ENCODE results near the gene LMNA. TPM values are rescaled to one million over a fixed set of nuclear protein-coding genes. Genes with fewer than 3 reads are reported as not detected.

LMNA gene
- total RNA-seq, 1 experiment from 2014 or later: 225 TPM

GRCh38 chr1:156129687-156130577 lies 15.4 kb downstream of the LMNA start:
- intact Hi-C loops (cut with micrococcal nuclease; ENCODE audit: unreplicated experiment): loop anchor here (1.0 to 10.0 kb wide), 3 partner anchors 40 to 191 kb away; partner anchors contain the start of gene SSR2
- POLR2A ChIA-PET (ENCODE audit: low non-redundant PET): no interaction called here

GRCh38 chr1:156130578-156130942 lies 16.0 kb downstream of the LMNA start:
- H3K4me1 ChIP-seq (ENCODE audit: insufficient read depth, low read length, poor library complexity, severe bottlenecking): peaks cover 41% of the 10 kb centered on the region
- ChIA-PET POLR2A (ENCODE audit: low non-redundant PET) (no interaction called here), CTCF (interaction anchor here (0.7 to 6.6 kb wide), 6 partner anchors 12 to 196 kb away, joined by 3 to 56 read pairs (median 5); partner anchors contain the start of gene KHDC4)
- no TSS peak for BruUV-seq (replicated peaks)
- no peak overlapping the region for H3K4me3 ChIP-seq (ENCODE audit: low read depth, low read length, poor library complexity, severe bottlenecking)
- DNase-seq (ENCODE audit: low spot score): no peak
- no peak overlapping the region for H3K27ac ChIP-seq (ENCODE audit: low read depth, low read length, poor library complexity, severe bottlenecking)
- TF ChIP-seq EZH2 (IDR thresholded peaks at IDR 0.05; ENCODE audit: borderline replicate concordance, low read depth, low read length, poor library complexity, severe bottlenecking): no peak
- H3K27me3 ChIP-seq (replicated peaks; ENCODE audit: insufficient read depth, low read depth, low read length, poor library complexity): no peaks in the 10 kb centered on the region
- intact Hi-C loops (cut with micrococcal nuclease; ENCODE audit: unreplicated experiment): loop anchor here (1.0 to 10.0 kb wide), 3 partner anchors 40 to 192 kb away; partner anchors contain the start of gene SSR2
- H3K9me3 ChIP-seq (ENCODE audit: low read depth, low read length, poor library complexity, severe bottlenecking): no peaks in the 10 kb centered on the region
- peaks cover 44% of the 10 kb centered on the region for H3K36me3 ChIP-seq (ENCODE audit: insufficient read depth, low read length, poor library complexity, severe bottlenecking)

More at GRCh38 chr1:156129687-156130577, 15.4 kb downstream of the LMNA start:
- H3K9me3 ChIP-seq (ENCODE audit: low read depth, low read length, poor library complexity, severe bottlenecking): no peaks in the 10 kb centered on the region
- no peak for TF ChIP-seq EZH2 (IDR thresholded peaks at IDR 0.05; ENCODE audit: borderline replicate concordance, low read depth, low read length, poor library complexity, severe bottlenecking)
- peak; percentile 98 for TF ChIP-seq CTCF (conservative IDR thresholded peaks at IDR 0.05; ENCODE audit: low read depth, low read length)
- DNase-seq (ENCODE audit: low spot score): peak; percentile 97
- H3K27me3 ChIP-seq (replicated peaks; ENCODE audit: insufficient read depth, low read depth, low read length, poor library complexity): no peaks in the 10 kb centered on the region
- H3K4me3 ChIP-seq (ENCODE audit: low read depth, low read length, poor library complexity, severe bottlenecking): no peak overlapping the region
- H3K4me1 ChIP-seq (ENCODE audit: insufficient read depth, low read length, poor library complexity, severe bottlenecking): peaks cover 47% of the 10 kb centered on the region
- TSS peak; percentile 89 for BruUV-seq (replicated peaks)
- H3K36me3 ChIP-seq (ENCODE audit: insufficient read depth, low read length, poor library complexity, severe bottlenecking): peaks cover 37% of the 10 kb centered on the region
- CTCF ChIA-PET: interaction anchor here (0.6 to 6.6 kb wide), 15 partner anchors 11 to 567 kb away, joined by 3 to 56 read pairs (median 4); partner anchors contain the start of gene KHDC4
- peak overlapping the region; percentile 86 for H3K27ac ChIP-seq (ENCODE audit: low read depth, low read length, poor library complexity, severe bottlenecking)

- no peak overlapping the region for H3K27ac ChIP-seq (ENCODE audit: low read depth, low read length, poor library complexity, severe bottlenecking)
- no peak for DNase-seq (ENCODE audit: low spot score)
- ChIA-PET CTCF (no interaction called here), POLR2A (ENCODE audit: low non-redundant PET) (no interaction called here)
- H3K4me1 ChIP-seq (ENCODE audit: insufficient read depth, low read length, poor library complexity, severe bottlenecking): peaks cover 3% of the 10 kb centered on the region
- no peaks in the 10 kb centered on the region for H3K9me3 ChIP-seq (ENCODE audit: low read depth, low read length, poor library complexity, severe bottlenecking)
- H3K27me3 ChIP-seq (replicated peaks; ENCODE audit: insufficient read depth, low read depth, low read length, poor library complexity): no peaks in the 10 kb centered on the region
- no peak overlapping the region for H3K4me3 ChIP-seq (ENCODE audit: low read depth, low read length, poor library complexity, severe bottlenecking)
- TF ChIP-seq CTCF (conservative IDR thresholded peaks at IDR 0.05; ENCODE audit: low read depth, low read length) (no peak), EZH2 (IDR thresholded peaks at IDR 0.05; ENCODE audit: borderline replicate concordance, low read depth, low read length, poor library complexity, severe bottlenecking) (no peak)
- intact Hi-C loops (cut with micrococcal nuclease; ENCODE audit: unreplicated experiment): loop anchor here (10.0 kb wide), 1 partner anchor 110 kb away; the partner anchor contains the start of gene SSR2
- peaks cover 73% of the 10 kb centered on the region for H3K36me3 ChIP-seq (ENCODE audit: insufficient read depth, low read length, poor library complexity, severe bottlenecking)
- no TSS peak for BruUV-seq (replicated peaks)
Observed at GRCh38 chr1:156134716-156135435, 20.4 kb downstream of the LMNA start.

Data from A673 (cell line).